OCI-LY7 (cell line): Measurements from ENCODE around the gene ALAD.
"Not testable (repeated sequence)": the region's sequence is repeated elsewhere in the genome, so short reads cannot be mapped to it uniquely, and the experiment has no call there.

ENCODE experiments used
- CTCF ChIP-seq: fragments of 200-600 bp; sonication (generic); conservative IDR thresholded peaks from 2 replicates; pipeline ENCODE4 v1.5.1; 2014; ENCODE audit warnings: mild to moderate bottlenecking, antibody characterized with exemption, low read length, moderate library complexity, mixed read lengths
- EZH2phosphoT487 ChIP-seq: fragments of 200-600 bp; sonication (generic); IDR thresholded peaks from 2 replicates; pipeline ENCODE4 v1.6.1; 2018; ENCODE audit warnings: low read depth, borderline replicate concordance, mild to moderate bottlenecking, mixed run types, antibody characterized with exemption, low read length, moderate library complexity, mixed read lengths

- TF ChIP-seq CTCF, EZH2phosphoT487: not testable (repeated sequence)
Observed at GRCh38 chr9:113406353-113406752, 5.3 kb upstream of the ALAD start.
